ENCODE data around the gene ATP6V1C2.

GRCh38 chr2:10717628-10718027, 3.8 kb upstream of the ATP6V1C2 start:
- TF ChIP-seq CTCF (conservative IDR thresholded peaks at IDR 0.05) (no peak), ZFX (IDR thresholded peaks at IDR 0.05) (no peak)
